ENCODE results near the gene SERINC5.

SERINC5 gene

GRCh38 chr5:80248378-80248777, 7.5 kb downstream of the SERINC5 start:
- DNase-seq (ENCODE audit: low spot score), result no peak
- in situ Hi-C loops (cut with MboI; ENCODE audit: low pct_unique_long_range_greater_than_20kb, low sequenced_read_pairs, unreplicated experiment), result no loop called here
- no peak for TF ChIP-seq CTCF (IDR thresholded peaks at IDR 0.05; ENCODE audit: extremely low read depth, insufficient read depth, missing control alignments)

GRCh38 chr5:80246995-80247729, 8.7 kb downstream of the SERINC5 start:
- DNase-seq (ENCODE audit: low spot score), result peak; percentile 57
- in situ Hi-C loops (cut with MboI; ENCODE audit: low pct_unique_long_range_greater_than_20kb, low sequenced_read_pairs, unreplicated experiment), result no loop called here
- no peak for TF ChIP-seq CTCF (IDR thresholded peaks at IDR 0.05; ENCODE audit: extremely low read depth, insufficient read depth, missing control alignments)

- in situ Hi-C loops (cut with MboI; ENCODE audit: low pct_unique_long_range_greater_than_20kb, low sequenced_read_pairs, unreplicated experiment), result no loop called here
- no peak for TF ChIP-seq CTCF (IDR thresholded peaks at IDR 0.05; ENCODE audit: extremely low read depth, insufficient read depth, missing control alignments)
- DNase-seq (ENCODE audit: low spot score), result no peak
Observed at GRCh38 chr5:80246001-80246758, 9.7 kb downstream of the SERINC5 start.

- no peak for TF ChIP-seq CTCF (IDR thresholded peaks at IDR 0.05; ENCODE audit: extremely low read depth, insufficient read depth, missing control alignments)
- in situ Hi-C loops (cut with MboI; ENCODE audit: low pct_unique_long_range_greater_than_20kb, low sequenced_read_pairs, unreplicated experiment), result no loop called here
- DNase-seq (ENCODE audit: low spot score), result no peak
Observed at GRCh38 chr5:80243567-80243966, 12.3 kb downstream of the SERINC5 start.

- in situ Hi-C loops (cut with MboI; ENCODE audit: low pct_unique_long_range_greater_than_20kb, low sequenced_read_pairs, unreplicated experiment), result no loop called here
- DNase-seq (ENCODE audit: low spot score), result no peak
- TF ChIP-seq CTCF (IDR thresholded peaks at IDR 0.05; ENCODE audit: extremely low read depth, insufficient read depth, missing control alignments), result no peak
Observed at GRCh38 chr5:80242849-80243248, 13.0 kb downstream of the SERINC5 start.

GRCh38 chr5:80240368-80240986, 15.4 kb downstream of the SERINC5 start:
- no peak for DNase-seq (ENCODE audit: low spot score)
- TF ChIP-seq CTCF (IDR thresholded peaks at IDR 0.05; ENCODE audit: extremely low read depth, insufficient read depth, missing control alignments), result no peak
- in situ Hi-C loops (cut with MboI; ENCODE audit: low pct_unique_long_range_greater_than_20kb, low sequenced_read_pairs, unreplicated experiment), result no loop called here

All from GM13977 (cell line).